Fibroblast of lung (primary cell): Measurements from ENCODE around the gene SP1. TPM values are rescaled to one million over a fixed set of nuclear protein-coding genes. Genes with fewer than 3 reads are reported as not detected.

Experiments
- DNase-seq, 2 donors: peaks; one replicate each; pipeline versions ENCODE4 v3.0.0 to v3.0.0-alpha.2; 2010; ENCODE audit warnings: low read depth in 2 of 2
- H2AFZ ChIP-seq: 2 replicates; pipeline ENCODE4 v1.5.1; 2012; ENCODE audit warnings: low read length, control low read depth, inconsistent platforms
- H3K27ac ChIP-seq: 2 replicates; pipeline ENCODE4 v1.5.1; 2011; ENCODE audit warnings: low read length, control low read depth; ENCODE audit not compliant: insufficient read depth
- H3K27me3 ChIP-seq: 2 replicates; pipeline ENCODE4 v1.5.1; 2011; ENCODE audit warnings: mild to moderate bottlenecking, low read length; ENCODE audit not compliant: control insufficient read depth, insufficient read depth
- H3K36me3 ChIP-seq: 2 replicates; pipeline ENCODE4 v1.5.1; 2011; ENCODE audit warnings: low read length; ENCODE audit not compliant: control insufficient read depth, insufficient read depth
- H3K4me1 ChIP-seq: 2 replicates; pipeline ENCODE4 v1.5.1; 2011; ENCODE audit warnings: low read length; ENCODE audit not compliant: control insufficient read depth, insufficient read depth; ENCODE audit errors: extremely low read depth
- H3K4me2 ChIP-seq: 2 replicates; pipeline ENCODE4 v1.5.1; 2011; ENCODE audit warnings: low read length, control low read depth; ENCODE audit not compliant: insufficient read depth; ENCODE audit errors: extremely low read depth
- H3K4me3 ChIP-seq, 4 experiments: fragments of 200-600 bp in 1 of 4; sonication (generic) in 1 of 4; replicated peaks in 1 of 4; 2 replicates each; pipeline ENCODE4 v1.5.1; 2011 to 2016; ENCODE audit warnings: low read length in 4 of 4, low read depth in 3 of 4, mild to moderate bottlenecking in 3 of 4, control low read depth in 2 of 4, inconsistent platforms in 1 of 4, mixed read lengths in 1 of 4; ENCODE audit not compliant: insufficient read depth in 1 of 4; ENCODE audit errors: control extremely low read depth in 1 of 4
- H3K79me2 ChIP-seq: 2 replicates; pipeline ENCODE4 v1.5.1; 2012; ENCODE audit warnings: mild to moderate bottlenecking, low read length, inconsistent platforms; ENCODE audit not compliant: control insufficient read depth, insufficient read depth
- H3K9ac ChIP-seq: 2 replicates; pipeline ENCODE4 v1.5.1; 2011; ENCODE audit warnings: mild to moderate bottlenecking, low read length, control low read depth; ENCODE audit not compliant: insufficient read depth
- H3K9me3 ChIP-seq: 2 replicates; pipeline ENCODE4 v1.5.1; 2012; ENCODE audit warnings: low read depth, low read length; ENCODE audit not compliant: control insufficient read depth, insufficient read depth
- H4K20me1 ChIP-seq: 2 replicates; pipeline ENCODE4 v1.5.1; 2011; ENCODE audit warnings: low read length; ENCODE audit not compliant: control insufficient read depth, insufficient read depth; ENCODE audit errors: extremely low read depth
- EZH2 ChIP-seq: IDR thresholded peaks from 2 replicates; pipeline ENCODE4 v1.5.1; 2012; ENCODE audit warnings: low read length, control low read depth, mild to moderate bottlenecking; ENCODE audit errors: missing control alignments
- polyA plus RNA-seq, 2 donors: library from polyadenylated mRNA; depleted of rRNA in 1 of 2; stranded (reverse) in 1 of 2; unstranded in 1 of 2; fragments of >200 nt; gene quantifications; 2 replicates each; pipeline ENCODE4 v1.2.1, GENCODE V29; 2011 to 2012; ENCODE audit warnings: missing spikeins in 1 of 2
- total RNA-seq: library from RNA; depleted of rRNA; stranded (reverse); fragments of >200 nt; gene quantifications from 2 replicates; pipeline ENCODE4 v1.2.1, GENCODE V29; 2014
- TF ChIP-seq, protein P1 (sequence below), 2 donors: IDR thresholded peaks in 1 of 2; conservative IDR thresholded peaks in 1 of 2; 1 replicate in 1 of 2; 2 replicates in 1 of 2; pipeline ENCODE4 v1.5.1; 2011 to 2012; ENCODE audit warnings: low read length in 2 of 2, control low read depth in 1 of 2, inconsistent platforms in 1 of 2, low read depth in 1 of 2, mild to moderate bottlenecking in 1 of 2

SP1 gene
- total and polyA plus RNA-seq, 2 donors (not counting 1 experiment from before 2014, with no cell fraction given) = 35.3 to 38.9 TPM

DNA sequence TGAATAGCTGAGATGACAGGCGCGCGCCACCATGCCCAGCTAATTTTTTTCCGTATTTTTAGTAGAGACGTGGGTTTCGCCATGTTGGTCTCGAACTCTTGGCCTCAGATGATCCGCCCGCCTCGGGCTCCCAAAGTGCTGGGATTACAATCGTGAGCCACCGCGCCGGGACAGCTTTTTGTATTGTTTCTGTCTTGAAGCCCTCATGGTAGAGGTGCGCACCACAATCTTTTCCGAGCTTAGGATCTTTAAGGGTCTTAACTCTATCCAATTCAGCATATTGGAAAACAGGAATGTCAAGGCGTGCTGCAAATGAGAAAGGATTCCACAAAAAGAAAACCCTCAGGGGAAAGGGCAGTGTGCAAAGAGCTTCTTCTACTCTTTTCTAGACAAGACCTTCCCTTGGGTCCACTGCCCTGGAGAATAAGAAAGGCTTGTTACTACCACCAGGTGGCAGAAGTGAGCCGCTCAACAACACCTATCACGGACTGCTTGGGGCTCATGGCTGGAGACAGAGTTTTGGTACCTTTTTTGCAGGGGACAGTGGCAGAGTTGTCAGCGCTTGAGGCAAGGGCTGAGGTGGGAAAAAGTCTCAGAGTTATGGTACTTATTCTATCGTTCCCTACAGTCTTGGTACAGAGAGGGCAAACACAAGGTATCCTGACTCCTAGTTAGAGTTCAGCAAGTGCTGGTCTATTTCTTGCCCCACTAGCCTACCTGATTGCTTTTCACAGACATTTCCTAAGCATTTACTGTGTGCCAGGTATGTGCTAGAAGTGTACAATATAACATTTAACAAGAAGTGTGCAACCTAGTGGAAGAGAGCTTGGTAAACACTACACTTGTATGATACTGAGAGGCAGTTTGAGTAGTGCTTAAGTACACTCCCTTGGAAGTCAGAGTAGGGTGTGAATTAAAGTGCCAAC lies 27.4 kb upstream of the SP1 start:
- TF ChIP-seq, protein P1, sequence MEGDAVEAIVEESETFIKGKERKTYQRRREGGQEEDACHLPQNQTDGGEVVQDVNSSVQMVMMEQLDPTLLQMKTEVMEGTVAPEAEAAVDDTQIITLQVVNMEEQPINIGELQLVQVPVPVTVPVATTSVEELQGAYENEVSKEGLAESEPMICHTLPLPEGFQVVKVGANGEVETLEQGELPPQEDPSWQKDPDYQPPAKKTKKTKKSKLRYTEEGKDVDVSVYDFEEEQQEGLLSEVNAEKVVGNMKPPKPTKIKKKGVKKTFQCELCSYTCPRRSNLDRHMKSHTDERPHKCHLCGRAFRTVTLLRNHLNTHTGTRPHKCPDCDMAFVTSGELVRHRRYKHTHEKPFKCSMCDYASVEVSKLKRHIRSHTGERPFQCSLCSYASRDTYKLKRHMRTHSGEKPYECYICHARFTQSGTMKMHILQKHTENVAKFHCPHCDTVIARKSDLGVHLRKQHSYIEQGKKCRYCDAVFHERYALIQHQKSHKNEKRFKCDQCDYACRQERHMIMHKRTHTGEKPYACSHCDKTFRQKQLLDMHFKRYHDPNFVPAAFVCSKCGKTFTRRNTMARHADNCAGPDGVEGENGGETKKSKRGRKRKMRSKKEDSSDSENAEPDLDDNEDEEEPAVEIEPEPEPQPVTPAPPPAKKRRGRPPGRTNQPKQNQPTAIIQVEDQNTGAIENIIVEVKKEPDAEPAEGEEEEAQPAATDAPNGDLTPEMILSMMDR (conservative IDR thresholded peaks at IDR 0.05 in 1 of 2, IDR thresholded peaks at IDR 0.05 in 1 of 2; ENCODE audit: low read depth in 1 of 2, low read length in 2 of 2) = peak; percentile 89 to 92
- TF ChIP-seq EZH2 = no peak
- H3K36me3 ChIP-seq = no peaks in the 10 kb centered on the region
- no peaks in the 10 kb centered on the region for H3K79me2 ChIP-seq
- H3K4me3 ChIP-seq = no peak overlapping the region
- H3K9ac ChIP-seq = no peak overlapping the region
- H3K4me2 ChIP-seq = no peak overlapping the region
- DNase-seq = peak; percentile 65 to 87
- H2AFZ ChIP-seq = peak overlapping the region; percentile 31
- no peaks in the 10 kb centered on the region for H4K20me1 ChIP-seq
- H3K4me1 ChIP-seq = no peaks in the 10 kb centered on the region
- no peaks in the 10 kb centered on the region for H3K27me3 ChIP-seq
- H3K9me3 ChIP-seq = no peaks in the 10 kb centered on the region
- H3K27ac ChIP-seq = no peak overlapping the region

DNA sequence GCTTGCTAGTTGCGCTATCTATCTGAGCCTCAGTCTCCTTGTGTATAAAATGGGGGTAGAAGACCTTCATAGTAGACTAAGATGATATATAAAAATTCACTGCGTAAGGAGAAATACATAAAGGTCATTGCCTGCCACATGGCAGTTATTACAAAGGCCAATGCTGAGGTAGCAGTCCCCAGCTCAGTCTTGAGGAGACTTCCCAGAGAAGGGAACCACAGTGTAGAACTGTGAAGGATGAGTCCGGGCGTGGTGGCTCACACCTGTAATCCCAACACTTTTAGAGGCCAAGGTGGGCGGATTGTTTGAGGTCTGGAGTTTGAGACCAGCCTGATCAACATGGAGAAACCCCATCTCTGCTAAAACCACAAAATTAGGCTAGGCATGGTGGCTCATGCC lies 26.7 kb upstream of the SP1 start:
- H4K20me1 ChIP-seq = no peaks in the 10 kb centered on the region
- no peak overlapping the region for H3K4me3 ChIP-seq
- no peaks in the 10 kb centered on the region for H3K9me3 ChIP-seq
- DNase-seq = no peak
- H3K27me3 ChIP-seq = no peaks in the 10 kb centered on the region
- no peak overlapping the region for H3K27ac ChIP-seq
- no peaks in the 10 kb centered on the region for H3K36me3 ChIP-seq
- no peak overlapping the region for H3K9ac ChIP-seq
- H2AFZ ChIP-seq = no peak overlapping the region
- no peak for TF ChIP-seq EZH2
- TF ChIP-seq, protein P1 (conservative IDR thresholded peaks at IDR 0.05 in 1 of 2, IDR thresholded peaks at IDR 0.05 in 1 of 2; ENCODE audit: low read depth in 1 of 2, low read length in 2 of 2) = no peak
- no peak overlapping the region for H3K4me2 ChIP-seq
- H3K4me1 ChIP-seq = no peaks in the 10 kb centered on the region
- no peaks in the 10 kb centered on the region for H3K79me2 ChIP-seq

DNA sequence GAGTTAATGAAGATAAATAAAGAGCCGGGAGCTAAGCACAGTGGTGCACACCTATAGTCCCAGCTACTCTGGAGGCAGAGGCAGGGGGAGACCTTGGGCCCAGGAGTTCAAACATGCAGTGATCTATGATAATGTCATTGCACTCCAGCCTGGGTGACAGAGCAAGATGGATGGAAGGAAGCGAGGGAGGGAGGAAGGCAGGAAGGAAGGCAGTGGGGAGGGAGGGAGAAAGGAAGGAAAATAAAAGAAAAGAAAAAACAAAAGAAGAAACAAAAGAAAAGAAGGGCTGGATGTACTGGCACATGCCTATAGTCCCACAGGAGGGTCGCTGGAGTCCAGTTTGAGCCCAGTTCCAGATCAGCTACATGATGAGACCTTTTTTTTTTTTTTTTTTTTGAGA lies 24.9 kb upstream of the SP1 start:
- TF ChIP-seq EZH2 = no peak
- TF ChIP-seq, protein P1 (conservative IDR thresholded peaks at IDR 0.05 in 1 of 2, IDR thresholded peaks at IDR 0.05 in 1 of 2; ENCODE audit: low read depth in 1 of 2, low read length in 2 of 2) = no peak
- no peak for DNase-seq
- H2AFZ ChIP-seq = no peak overlapping the region
- no peaks in the 10 kb centered on the region for H3K9me3 ChIP-seq
- H4K20me1 ChIP-seq = no peaks in the 10 kb centered on the region
- H3K79me2 ChIP-seq = no peaks in the 10 kb centered on the region
- no peaks in the 10 kb centered on the region for H3K27me3 ChIP-seq
- H3K4me3 ChIP-seq = no peak overlapping the region
- no peaks in the 10 kb centered on the region for H3K4me1 ChIP-seq
- H3K9ac ChIP-seq = no peak overlapping the region
- H3K4me2 ChIP-seq = no peak overlapping the region
- H3K36me3 ChIP-seq = no peaks in the 10 kb centered on the region
- no peak overlapping the region for H3K27ac ChIP-seq
